K562 (cell line): ENCODE results near the gene HOXB7. TPM values are rescaled to one million over a fixed set of nuclear protein-coding genes. Genes with fewer than 3 reads are reported as not detected.

Experiments used
- FOXM1 ChIP-seq, 2 experiments: fragments of 450-650 bp in 1 of 2; sonication (generic) in 1 of 2; formaldehyde crosslinking in 1 of 2; IDR thresholded peaks; 2 replicates each; pipeline versions ENCODE4 v1.6.1 to v1.9.0; 2017 to 2022; ENCODE audit warnings: low read depth in 2 of 2, mild to moderate bottlenecking in 2 of 2, missing genetic modification reagents in 1 of 2, moderate library complexity in 1 of 2
- HNRNPUL1 ChIP-seq: fragments of 200-400 bp; formaldehyde crosslinking; IDR thresholded peaks from 2 replicates; pipeline ENCODE4 v1.6.1; 2017; ENCODE audit warnings: low read length
- JUND ChIP-seq, 2 experiments: IDR thresholded peaks; 2 replicates in 1 of 2; 3 replicates in 1 of 2; pipeline ENCODE4 v1.6.1; 2011; ENCODE audit warnings: borderline replicate concordance in 2 of 2, low read depth in 2 of 2, low read length in 2 of 2, improper control_type of control experiment in 1 of 2, missing biosample characterization in 1 of 2, missing genetic modification characterization in 1 of 2, missing genetic modification reagents in 1 of 2
- MAZ ChIP-seq, 2 experiments: fragments of 450-650 bp in 1 of 2; sonication (generic) in 1 of 2; formaldehyde crosslinking; IDR thresholded peaks in 1 of 2; conservative IDR thresholded peaks in 1 of 2; 2 replicates each; pipeline versions ENCODE4 v1.4.0 to v1.5.0; 2020; ENCODE audit warnings: mild to moderate bottlenecking in 1 of 2, missing genetic modification reagents in 1 of 2
- RCOR1 ChIP-seq, 2 experiments: IDR thresholded peaks; 2 replicates each; pipeline ENCODE4 v1.6.1; 2012; ENCODE audit warnings: low read depth in 2 of 2, low read length in 2 of 2, borderline replicate concordance in 1 of 2, improper control_type of control experiment in 1 of 2
- TAF1 ChIP-seq: IDR thresholded peaks from 2 replicates; pipeline ENCODE4 v1.6.1; 2011; ENCODE audit warnings: mild to moderate bottlenecking, low read length, moderate library complexity; ENCODE audit not compliant: insufficient read depth, control insufficient read depth, severe bottlenecking; ENCODE audit errors: extremely low read depth
- TAF15 ChIP-seq: fragments of 200-400 bp; formaldehyde crosslinking; IDR thresholded peaks from 2 replicates; pipeline ENCODE4 v1.6.1; 2017; ENCODE audit warnings: mild to moderate bottlenecking, low read depth, low read length, moderate library complexity
- TCF3 ChIP-seq: sonication (generic); formaldehyde crosslinking; IDR thresholded peaks from 2 replicates; pipeline ENCODE4 v1.4.0; 2020; ENCODE audit warnings: mild to moderate bottlenecking, missing genetic modification reagents
- ZNF140 ChIP-seq: fragments of 250-450 bp; sonication (Bioruptor Pico); IDR thresholded peaks from 2 replicates; pipeline ENCODE4 v1.8.0; 2021; ENCODE audit warnings: moderate library complexity, mild to moderate bottlenecking, inconsistent platforms
- ZNF23 ChIP-seq: fragments of 250-450 bp; sonication (Bioruptor Pico); IDR thresholded peaks from 2 replicates; pipeline ENCODE4 v1.4.0; 2020; ENCODE audit warnings: mild to moderate bottlenecking
- ZNF561 ChIP-seq: fragments of 450-650 bp; formaldehyde crosslinking; conservative IDR thresholded peaks from 2 replicates; pipeline ENCODE4 v1.4.0; 2020; ENCODE audit warnings: mild to moderate bottlenecking, moderate library complexity
- polyA plus RNA-seq, 8 experiments: library from polyadenylated mRNA; depleted of rRNA in 4 of 8; stranded (reverse) in 5 of 8; unstranded in 3 of 8; fragments of >200 nt; fragmentation: Nextera tagmentation in 2 of 8; fragmentation: Illumina TruSeq in 1 of 8; extraction: Ambion mirVana in 2 of 8; extraction: Trizol in 1 of 8; gene quantifications; 2 replicates each; pipeline versions ENCODE4 v1.2.1 to v1.2.3, GENCODE V29; 2011 to 2014; ENCODE audit warnings: inconsistent platforms in 1 of 8, missing spikeins in 1 of 8
- total RNA-seq, 7 experiments: library from RNA; depleted of rRNA in 6 of 7; stranded (reverse); fragments of >200 nt in 6 of 7; fragmentation: Illumina TruSeq in 2 of 7; extraction: Trizol in 2 of 7; gene quantifications; 2 replicates each; pipeline versions ENCODE4 v1.2.1 to v1.2.3, GENCODE V29; 2011 to 2021; ENCODE audit warnings: low replicate concordance in 1 of 7
- TF ChIP-seq, protein P1 (sequence below): fragments of 450-650 bp; IDR thresholded peaks from 2 replicates; pipeline ENCODE4 v1.6.1; 2018; ENCODE audit warnings: mild to moderate bottlenecking, low read depth; ENCODE audit not compliant: partially characterized antibody
- TF ChIP-seq, protein P2 (sequence below): fragments of 250-450 bp; sonication (Bioruptor Pico); IDR thresholded peaks from 2 replicates; pipeline ENCODE4 v1.6.1; 2021; ENCODE audit warnings: mild to moderate bottlenecking
- TF ChIP-seq, protein P3 (sequence below): sonication (generic); formaldehyde crosslinking; IDR thresholded peaks from 2 replicates; pipeline ENCODE4 v1.8.1; 2022; ENCODE audit warnings: missing genetic modification reagents
- TF ChIP-seq, protein P4 (sequence below): sonication (generic); formaldehyde crosslinking; IDR thresholded peaks from 2 replicates; pipeline ENCODE4 v1.8.0; 2023; ENCODE audit warnings: mild to moderate bottlenecking, missing genetic modification reagents
- TF ChIP-seq, protein P5 (sequence below): fragments of 450-650 bp; formaldehyde crosslinking; IDR thresholded peaks from 2 replicates; pipeline ENCODE4 v1.4.0; 2020; ENCODE audit warnings: mild to moderate bottlenecking

Gene HOXB7
- total and polyA plus RNA-seq, 9 of the 15 experiments (the other 6 are each of a cell fraction or from before 2014, with no cell fraction given): 5.5 to 16.7 (median 8.3) TPM

DNA sequence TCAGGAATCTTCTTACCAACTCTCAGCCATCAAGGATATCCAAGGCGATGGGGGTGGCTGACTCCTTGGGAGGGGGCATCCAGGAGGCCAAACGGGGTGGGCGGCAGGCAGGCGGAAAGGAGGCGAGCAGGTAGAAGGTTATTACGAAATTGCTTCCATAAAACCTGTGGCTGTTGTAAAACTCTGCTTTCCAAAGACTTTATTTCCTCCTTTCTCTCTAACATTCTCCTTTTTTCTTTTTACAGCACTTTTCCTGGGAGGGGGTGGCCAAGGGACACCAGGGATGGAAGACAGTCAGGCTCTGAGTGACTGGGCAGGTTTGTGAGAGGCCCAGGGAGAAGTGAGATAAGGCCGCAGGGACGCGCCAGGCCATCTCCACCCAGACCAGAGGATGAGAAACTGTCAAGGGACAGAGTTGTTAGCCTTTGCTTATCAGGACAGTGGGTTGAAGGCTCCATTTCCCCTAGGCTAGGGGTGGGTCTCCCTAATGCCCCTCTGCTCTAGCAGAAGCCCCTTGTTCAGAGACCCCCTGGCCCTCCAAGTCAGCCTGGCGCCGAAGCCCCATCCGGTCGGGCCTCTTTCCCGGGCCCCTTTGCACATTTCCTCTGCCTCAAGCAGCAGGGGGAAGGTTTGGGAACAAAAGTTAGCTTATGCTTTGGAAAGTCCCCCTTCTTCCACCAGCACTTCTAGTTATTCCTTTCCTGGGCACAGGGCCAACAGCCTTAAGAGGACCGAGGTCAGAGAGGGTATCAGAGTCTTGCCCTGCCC lies 20.3 kb upstream of the HOXB7 start (continued):
- TF ChIP-seq HNRNPUL1: no peak
- TF ChIP-seq, protein P1, sequence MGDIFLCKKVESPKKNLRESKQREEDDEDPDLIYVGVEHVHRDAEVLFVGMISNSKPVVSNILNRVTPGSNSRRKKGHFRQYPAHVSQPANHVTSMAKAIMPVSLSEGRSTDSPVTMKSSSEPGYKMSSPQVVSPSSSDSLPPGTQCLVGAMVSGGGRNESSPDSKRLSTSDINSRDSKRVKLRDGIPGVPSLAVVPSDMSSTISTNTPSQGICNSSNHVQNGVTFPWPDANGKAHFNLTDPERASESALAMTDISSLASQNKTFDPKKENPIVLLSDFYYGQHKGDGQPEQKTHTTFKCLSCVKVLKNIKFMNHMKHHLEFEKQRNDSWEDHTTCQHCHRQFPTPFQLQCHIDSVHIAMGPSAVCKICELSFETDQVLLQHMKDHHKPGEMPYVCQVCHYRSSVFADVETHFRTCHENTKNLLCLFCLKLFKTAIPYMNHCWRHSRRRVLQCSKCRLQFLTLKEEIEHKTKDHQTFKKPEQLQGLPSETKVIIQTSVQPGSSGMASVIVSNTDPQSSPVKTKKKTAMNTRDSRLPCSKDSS: no peak
- TF ChIP-seq, protein P2, sequence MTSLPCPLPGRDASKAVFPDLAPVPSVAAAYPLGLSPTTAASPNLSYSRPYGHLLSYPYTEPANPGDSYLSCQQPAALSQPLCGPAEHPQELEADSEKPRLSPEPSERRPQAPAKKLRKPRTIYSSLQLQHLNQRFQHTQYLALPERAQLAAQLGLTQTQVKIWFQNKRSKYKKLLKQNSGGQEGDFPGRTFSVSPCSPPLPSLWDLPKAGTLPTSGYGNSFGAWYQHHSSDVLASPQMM (CRISPR knock-in tag): no peak
- peak; percentile 13 to 57; a peak in 2 of 4 replicates for TF ChIP-seq MAZ (CRISPR knock-in tag; conservative IDR thresholded peaks at IDR 0.05 in 1 of 2, IDR thresholded peaks at IDR 0.05 in 1 of 2)
- no peak for TF ChIP-seq FOXM1 (IDR thresholded peaks at IDR 0.05; ENCODE audit: low read depth)
- no peak for TF ChIP-seq FOXM1 (CRISPR knock-in tag; IDR thresholded peaks at IDR 0.05; ENCODE audit: low read depth)
- peak; percentile 74 for TF ChIP-seq TCF3 (CRISPR knock-in tag)
- no peak for TF ChIP-seq ZNF23
- TF ChIP-seq RCOR1 (IDR thresholded peaks at IDR 0.05; ENCODE audit: borderline replicate concordance in 1 of 2, low read depth in 2 of 2, low read length in 2 of 2): peak in 1 of 2 experiments; percentile 96; a peak in 2 of 4 replicates
- peak; percentile 69 for TF ChIP-seq JUND (IDR thresholded peaks at IDR 0.05; ENCODE audit: borderline replicate concordance, low read depth, low read length)
- TF ChIP-seq JUND (tag; IDR thresholded peaks at IDR 0.05; ENCODE audit: borderline replicate concordance, low read depth, low read length): peak; percentile 70; the same call in 2 of the 3 replicates
- TF ChIP-seq, protein P3, sequence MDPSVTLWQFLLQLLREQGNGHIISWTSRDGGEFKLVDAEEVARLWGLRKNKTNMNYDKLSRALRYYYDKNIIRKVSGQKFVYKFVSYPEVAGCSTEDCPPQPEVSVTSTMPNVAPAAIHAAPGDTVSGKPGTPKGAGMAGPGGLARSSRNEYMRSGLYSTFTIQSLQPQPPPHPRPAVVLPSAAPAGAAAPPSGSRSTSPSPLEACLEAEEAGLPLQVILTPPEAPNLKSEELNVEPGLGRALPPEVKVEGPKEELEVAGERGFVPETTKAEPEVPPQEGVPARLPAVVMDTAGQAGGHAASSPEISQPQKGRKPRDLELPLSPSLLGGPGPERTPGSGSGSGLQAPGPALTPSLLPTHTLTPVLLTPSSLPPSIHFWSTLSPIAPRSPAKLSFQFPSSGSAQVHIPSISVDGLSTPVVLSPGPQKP (CRISPR knock-in tag): no peak
- no peak for TF ChIP-seq TAF15
- TF ChIP-seq, protein P4, sequence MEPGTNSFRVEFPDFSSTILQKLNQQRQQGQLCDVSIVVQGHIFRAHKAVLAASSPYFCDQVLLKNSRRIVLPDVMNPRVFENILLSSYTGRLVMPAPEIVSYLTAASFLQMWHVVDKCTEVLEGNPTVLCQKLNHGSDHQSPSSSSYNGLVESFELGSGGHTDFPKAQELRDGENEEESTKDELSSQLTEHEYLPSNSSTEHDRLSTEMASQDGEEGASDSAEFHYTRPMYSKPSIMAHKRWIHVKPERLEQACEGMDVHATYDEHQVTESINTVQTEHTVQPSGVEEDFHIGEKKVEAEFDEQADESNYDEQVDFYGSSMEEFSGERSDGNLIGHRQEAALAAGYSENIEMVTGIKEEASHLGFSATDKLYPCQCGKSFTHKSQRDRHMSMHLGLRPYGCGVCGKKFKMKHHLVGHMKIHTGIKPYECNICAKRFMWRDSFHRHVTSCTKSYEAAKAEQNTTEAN (CRISPR knock-in tag): no peak
- TF ChIP-seq ZNF561 (CRISPR knock-in tag): no peak
- TF ChIP-seq ZNF140 (CRISPR knock-in tag): no peak
- TF ChIP-seq, protein P5, sequence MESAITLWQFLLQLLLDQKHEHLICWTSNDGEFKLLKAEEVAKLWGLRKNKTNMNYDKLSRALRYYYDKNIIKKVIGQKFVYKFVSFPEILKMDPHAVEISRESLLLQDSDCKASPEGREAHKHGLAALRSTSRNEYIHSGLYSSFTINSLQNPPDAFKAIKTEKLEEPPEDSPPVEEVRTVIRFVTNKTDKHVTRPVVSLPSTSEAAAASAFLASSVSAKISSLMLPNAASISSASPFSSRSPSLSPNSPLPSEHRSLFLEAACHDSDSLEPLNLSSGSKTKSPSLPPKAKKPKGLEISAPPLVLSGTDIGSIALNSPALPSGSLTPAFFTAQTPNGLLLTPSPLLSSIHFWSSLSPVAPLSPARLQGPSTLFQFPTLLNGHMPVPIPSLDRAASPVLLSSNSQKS (CRISPR knock-in tag): no peak
- TF ChIP-seq TAF1: peak; percentile 89
